8988T (cell line): ENCODE measurements around the gene MAGEE1.

ENCODE experiments used
- DNase-seq: peaks from one replicate; pipeline ENCODE4 v3.0.0; 2011

The MAGEE1 gene

GRCh38 chrX:76427560-76428242 lies at the start of gene MAGEE1:
Gene MAGEE1, plus strand, starts transcription at chrX:76427710. Its CDS starts 221 bp downstream, at chrX:76427931.
- DNase-seq = peak; percentile 13

- no peak for DNase-seq
These were observed 28.5 kb upstream of the MAGEE1 start for GRCh38 chrX:76398970-76399369.

GRCh38 chrX:76407795-76408194 lies 19.7 kb upstream of the MAGEE1 start:
- no peak for DNase-seq

- no peak for DNase-seq
These were observed 7.3 kb upstream of the MAGEE1 start for GRCh38 chrX:76420237-76420636.

GRCh38 chrX:76428243-76429130 lies 977 bp downstream of the MAGEE1 start:
- DNase-seq = no peak

- DNase-seq = no peak
These were observed 5.7 kb downstream of the MAGEE1 start for GRCh38 chrX:76433219-76433618.

GRCh38 chrX:76434103-76434741 lies 6.7 kb downstream of the MAGEE1 start:
- no peak for DNase-seq

GRCh38 chrX:76439188-76439587 lies 11.7 kb downstream of the MAGEE1 start:
- no peak for DNase-seq

GRCh38 chrX:76453737-76454406 lies 26.4 kb downstream of the MAGEE1 start:
- DNase-seq = no peak

- no peak for DNase-seq
These were observed 27.0 kb downstream of the MAGEE1 start for GRCh38 chrX:76454456-76454927.

GRCh38 chrX:76477353-76477752 lies 49.8 kb downstream of the MAGEE1 start:
- no peak for DNase-seq
